Loucy (cell line): ENCODE measurements around the gene ITGB1.

ENCODE experiments used
- H2AFZ ChIP-seq: fragments of 200-600 bp; sonication (generic); 2 replicates; pipeline ENCODE4 v1.6.0; 2016; ENCODE audit warnings: antibody characterized with exemption, mild to moderate bottlenecking, low read length, moderate library complexity
- H3F3A ChIP-seq: fragments of 200-600 bp; 2 replicates; pipeline ENCODE4 v1.6.0; 2016; ENCODE audit warnings: antibody characterized with exemption, low read depth, mild to moderate bottlenecking
- H3K27me3 ChIP-seq: fragments of 200-600 bp; sonication (generic); 2 replicates; pipeline ENCODE4 v1.6.1; 2014; ENCODE audit warnings: low read length, mild to moderate bottlenecking; ENCODE audit not compliant: insufficient read depth, poor library complexity, severe bottlenecking
- H3K36me3 ChIP-seq: fragments of 200-600 bp; sonication (generic); 2 replicates; pipeline ENCODE4 v1.6.1; 2016; ENCODE audit warnings: low read length; ENCODE audit not compliant: insufficient read depth
- H3K4me1 ChIP-seq: fragments of 200-600 bp; sonication (generic); 2 replicates; pipeline ENCODE4 v1.5.1; 2014; ENCODE audit warnings: low read length, mild to moderate bottlenecking; ENCODE audit not compliant: insufficient read depth, poor library complexity, severe bottlenecking
- H3K4me2 ChIP-seq: fragments of 200-600 bp; sonication (generic); 2 replicates; pipeline ENCODE4 v1.6.0; 2014; ENCODE audit warnings: antibody characterized with exemption, low read length, low read depth, mild to moderate bottlenecking; ENCODE audit not compliant: poor library complexity, severe bottlenecking
- H3K4me3 ChIP-seq: fragments of 200-600 bp; sonication (generic); 2 replicates; pipeline ENCODE4 v1.5.1; 2014; ENCODE audit warnings: low read length, mild to moderate bottlenecking, mixed read lengths; ENCODE audit not compliant: poor library complexity, severe bottlenecking
- H3K79me2 ChIP-seq: fragments of 200-600 bp; sonication (generic); 2 replicates; pipeline ENCODE4 v1.6.1; 2014; ENCODE audit warnings: low read length; ENCODE audit not compliant: insufficient read depth
- H3K9ac ChIP-seq: fragments of 200-600 bp; sonication (generic); 2 replicates; pipeline ENCODE4 v1.6.0; 2014; ENCODE audit warnings: mild to moderate bottlenecking, low read depth, low read length, moderate library complexity; ENCODE audit not compliant: poor library complexity, severe bottlenecking
- H3K9me2 ChIP-seq: fragments of 200-600 bp; sonication (generic); replicated peaks from 2 replicates; pipeline ENCODE4 v1.6.1; 2016; ENCODE audit warnings: low read depth, low read length, mixed read lengths
- H3K9me3 ChIP-seq: fragments of 200-600 bp; sonication (generic); 2 replicates; pipeline ENCODE4 v1.6.1; 2014; ENCODE audit warnings: mild to moderate bottlenecking, antibody characterized with exemption, low read length, low read depth; ENCODE audit not compliant: insufficient read depth
- H4K20me1 ChIP-seq: fragments of 200-600 bp; sonication (generic); 2 replicates; pipeline ENCODE4 v1.6.0; 2014; ENCODE audit warnings: antibody characterized with exemption, low read length, mild to moderate bottlenecking; ENCODE audit not compliant: insufficient read depth, poor library complexity, severe bottlenecking
- EZH2phosphoT487 ChIP-seq: fragments of 200-600 bp; IDR thresholded peaks from 2 replicates; pipeline ENCODE4 v1.6.1; 2018; ENCODE audit warnings: antibody characterized with exemption, mild to moderate bottlenecking, moderate library complexity, borderline replicate concordance
- TF ChIP-seq, protein P1 (sequence below): fragments of 200-600 bp; sonication (generic); conservative IDR thresholded peaks from 2 replicates; pipeline ENCODE4 v1.5.1; 2014; ENCODE audit warnings: mild to moderate bottlenecking, antibody characterized with exemption, low read length

The ITGB1 gene

DNA sequence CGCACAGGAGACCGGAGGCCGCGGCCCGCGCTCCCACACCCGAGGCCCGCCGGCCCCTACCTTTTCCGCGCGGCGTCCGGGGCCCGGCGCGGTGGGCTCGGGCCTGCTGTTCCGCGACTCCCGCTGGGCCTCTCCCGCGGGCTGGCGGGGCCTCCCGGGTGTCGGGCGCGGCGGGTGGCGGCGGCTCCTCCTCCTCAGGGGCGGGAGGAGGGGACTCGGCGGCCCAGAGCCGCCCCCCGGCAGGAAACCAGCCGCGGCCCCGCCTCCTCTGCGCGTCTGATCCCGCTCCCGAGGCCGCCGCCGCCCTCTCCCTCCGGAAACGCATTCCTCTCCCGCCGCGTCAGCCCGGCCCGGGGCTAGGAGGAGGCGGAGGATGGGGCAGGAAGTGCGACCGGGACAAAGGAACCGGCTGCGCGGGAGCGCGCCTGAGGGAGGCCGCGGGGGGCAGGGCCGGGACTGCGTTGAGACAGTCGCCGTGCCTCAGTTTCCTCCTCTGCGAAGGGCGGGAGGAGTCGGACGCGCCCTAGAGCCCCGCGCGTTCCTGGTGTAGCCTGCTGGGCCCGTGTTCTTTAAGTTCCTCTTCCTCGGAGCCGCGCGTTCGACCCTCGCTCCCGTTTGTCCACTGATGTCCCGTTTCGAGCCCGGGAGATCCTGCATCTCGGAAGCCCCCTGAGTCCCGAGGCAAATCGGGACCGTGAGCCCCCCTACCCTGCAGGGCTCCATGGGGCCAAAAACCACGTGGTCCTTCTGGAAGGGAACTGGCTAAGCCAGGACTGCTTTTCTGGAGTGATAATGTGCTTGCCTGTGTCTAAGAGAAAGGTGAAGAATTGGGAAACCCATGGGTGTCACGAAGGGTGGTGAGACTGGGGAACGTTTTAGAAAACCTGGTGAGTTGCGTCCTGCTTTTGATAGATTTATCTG lies at the start of gene ITGB1:
ITGB1 (minus strand) TSS at position 146 of the 921 bp plus-strand sequence. CDS start 22,672 bp downstream, outside the sequence.
- Histone ChIP-seq H3K9me2 (no peaks in the 10 kb centered on the region), H2AFZ (peak within 1 kb of the TSS; percentile 91), H3K4me3 (peak within 1 kb of the TSS; percentile 85), H3K4me2 (peak within 1 kb of the TSS; percentile 99), H3K4me1 (peaks cover 63% of the 10 kb centered on the region), H3K79me2 (peaks cover 61% of the 10 kb centered on the region), H3K36me3 (no peaks in the 10 kb centered on the region), H3K27me3 (no peaks in the 10 kb centered on the region), H3K9me3 (no peaks in the 10 kb centered on the region), H3F3A (no peaks in the 10 kb centered on the region), H4K20me1 (peaks cover 41% of the 10 kb centered on the region), H3K9ac (peak within 1 kb of the TSS; percentile 84)
- TF ChIP-seq, protein P1, sequence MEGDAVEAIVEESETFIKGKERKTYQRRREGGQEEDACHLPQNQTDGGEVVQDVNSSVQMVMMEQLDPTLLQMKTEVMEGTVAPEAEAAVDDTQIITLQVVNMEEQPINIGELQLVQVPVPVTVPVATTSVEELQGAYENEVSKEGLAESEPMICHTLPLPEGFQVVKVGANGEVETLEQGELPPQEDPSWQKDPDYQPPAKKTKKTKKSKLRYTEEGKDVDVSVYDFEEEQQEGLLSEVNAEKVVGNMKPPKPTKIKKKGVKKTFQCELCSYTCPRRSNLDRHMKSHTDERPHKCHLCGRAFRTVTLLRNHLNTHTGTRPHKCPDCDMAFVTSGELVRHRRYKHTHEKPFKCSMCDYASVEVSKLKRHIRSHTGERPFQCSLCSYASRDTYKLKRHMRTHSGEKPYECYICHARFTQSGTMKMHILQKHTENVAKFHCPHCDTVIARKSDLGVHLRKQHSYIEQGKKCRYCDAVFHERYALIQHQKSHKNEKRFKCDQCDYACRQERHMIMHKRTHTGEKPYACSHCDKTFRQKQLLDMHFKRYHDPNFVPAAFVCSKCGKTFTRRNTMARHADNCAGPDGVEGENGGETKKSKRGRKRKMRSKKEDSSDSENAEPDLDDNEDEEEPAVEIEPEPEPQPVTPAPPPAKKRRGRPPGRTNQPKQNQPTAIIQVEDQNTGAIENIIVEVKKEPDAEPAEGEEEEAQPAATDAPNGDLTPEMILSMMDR = no peak
- TF ChIP-seq EZH2phosphoT487 = no peak

DNA sequence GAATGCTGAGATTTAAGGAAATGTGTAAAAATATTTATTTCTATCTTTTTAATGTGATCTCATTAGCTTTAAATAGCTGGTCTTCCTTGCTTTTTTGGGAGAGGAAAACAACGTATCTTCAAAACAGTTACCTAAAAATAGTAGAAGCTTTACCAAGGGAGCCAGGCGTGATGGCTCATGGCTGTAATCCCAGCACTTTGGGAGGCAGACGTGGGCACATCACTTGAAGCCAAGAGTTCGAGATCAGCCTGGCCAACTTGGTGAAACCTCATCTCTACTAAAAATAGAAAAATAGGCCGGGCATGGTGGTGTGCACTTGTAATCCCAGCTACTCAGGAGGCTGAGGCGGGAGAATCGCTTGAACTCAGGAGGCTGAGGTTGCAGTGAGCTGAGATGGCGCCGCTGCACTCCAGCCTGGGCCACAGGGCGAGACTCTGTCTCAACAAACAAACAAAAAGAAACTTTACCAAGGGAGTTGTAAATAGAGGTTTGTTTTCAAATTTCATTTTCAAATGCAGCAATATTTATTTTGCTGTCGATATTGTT lies 48.4 kb upstream of the ITGB1 start:
- H3K9ac ChIP-seq = no peak overlapping the region
- no peaks in the 10 kb centered on the region for H3K9me2 ChIP-seq
- no peak overlapping the region for H3K4me3 ChIP-seq
- H3F3A ChIP-seq = no peaks in the 10 kb centered on the region
- no peaks in the 10 kb centered on the region for H4K20me1 ChIP-seq
- H3K79me2 ChIP-seq = no peaks in the 10 kb centered on the region
- no peaks in the 10 kb centered on the region for H3K36me3 ChIP-seq
- H2AFZ ChIP-seq = no peak overlapping the region
- TF ChIP-seq, protein P1 = no peak
- TF ChIP-seq EZH2phosphoT487 = no peak
- H3K27me3 ChIP-seq = no peaks in the 10 kb centered on the region
- peak overlapping the region; percentile 57 for H3K4me2 ChIP-seq
- H3K9me3 ChIP-seq = no peaks in the 10 kb centered on the region
- peaks cover 22% of the 10 kb centered on the region for H3K4me1 ChIP-seq

DNA sequence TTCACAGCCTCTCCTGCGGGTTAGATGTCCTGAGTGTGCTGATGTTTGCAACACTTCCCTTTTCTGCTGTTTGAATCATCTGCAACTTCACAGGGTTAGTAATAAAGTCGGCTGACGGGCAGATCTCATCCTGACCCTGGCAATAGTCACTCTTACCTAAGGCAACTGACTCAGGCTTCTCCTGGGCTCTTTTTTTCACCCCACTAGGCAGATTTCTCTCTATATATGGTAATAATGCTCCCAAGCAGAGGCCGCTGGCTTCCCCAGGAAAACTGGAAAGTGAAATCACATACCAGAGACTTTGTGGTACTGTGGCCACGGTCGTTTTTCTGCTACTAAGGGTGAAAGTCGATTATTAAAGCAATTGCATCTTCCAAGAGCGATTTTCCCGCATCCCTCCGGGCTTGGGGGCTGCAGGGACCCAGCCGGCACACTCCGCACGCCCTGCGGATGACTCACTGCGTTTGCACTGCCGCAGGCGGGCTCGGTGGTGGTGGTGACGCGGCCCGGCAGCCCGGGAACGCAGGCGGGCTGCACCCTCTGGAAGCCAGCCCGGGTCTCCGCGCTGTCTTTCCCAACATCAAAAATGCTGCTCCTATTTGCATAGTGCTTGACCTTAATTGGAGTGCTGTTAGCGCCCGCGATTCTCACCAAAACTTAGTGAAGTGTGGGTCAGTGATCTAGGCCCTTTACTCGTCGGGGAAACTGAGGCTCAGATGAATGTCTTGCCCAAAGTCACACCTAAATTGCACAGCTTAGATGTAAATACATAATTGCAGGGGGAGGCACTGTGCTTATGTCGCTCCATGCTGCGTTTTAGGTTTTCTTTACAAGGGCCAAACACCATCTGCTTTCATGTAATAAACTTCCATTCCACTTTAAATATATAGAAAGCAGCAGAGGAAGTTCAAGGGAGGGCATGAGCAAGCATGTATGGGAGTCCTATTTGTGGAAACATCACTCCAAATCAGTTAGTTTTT lies 47.6 kb upstream of the ITGB1 start:
- Histone ChIP-seq H3K9ac (peak overlapping the region; percentile 42), H3K4me1 (peaks cover 22% of the 10 kb centered on the region), H2AFZ (peak overlapping the region; percentile 46; the same call in 1 of the 2 replicates), H3K9me3 (no peaks in the 10 kb centered on the region), H3K79me2 (no peaks in the 10 kb centered on the region), H3K4me2 (peak overlapping the region; percentile 57), H3F3A (no peaks in the 10 kb centered on the region), H3K9me2 (no peaks in the 10 kb centered on the region), H3K36me3 (no peaks in the 10 kb centered on the region), H3K4me3 (peak overlapping the region; percentile 59), H4K20me1 (no peaks in the 10 kb centered on the region), H3K27me3 (no peaks in the 10 kb centered on the region)
- TF ChIP-seq, protein P1 = no peak
- no peak for TF ChIP-seq EZH2phosphoT487
